ENCODE results near the gene MS4A10.

DNA sequence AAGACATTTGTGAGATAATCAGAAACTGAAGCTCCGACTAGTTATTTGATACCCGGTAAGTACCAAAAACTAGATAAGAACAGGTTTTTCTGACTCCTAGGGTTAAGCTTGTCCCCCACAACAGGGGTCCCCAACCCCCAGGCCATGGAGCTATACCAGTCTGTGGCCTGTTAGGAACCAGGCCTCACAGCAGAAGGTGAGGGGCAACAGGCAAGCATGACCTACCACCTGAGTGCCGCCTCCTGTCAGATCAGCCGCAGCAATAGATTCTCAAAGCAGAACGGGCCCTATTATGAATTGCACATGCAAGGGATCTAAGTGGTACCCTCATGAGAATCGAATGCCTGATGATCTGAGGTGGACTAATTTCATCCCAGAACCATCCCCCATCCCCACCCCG, 1.2 kb upstream of the MS4A10 start:
- TF ChIP-seq, protein P1, sequence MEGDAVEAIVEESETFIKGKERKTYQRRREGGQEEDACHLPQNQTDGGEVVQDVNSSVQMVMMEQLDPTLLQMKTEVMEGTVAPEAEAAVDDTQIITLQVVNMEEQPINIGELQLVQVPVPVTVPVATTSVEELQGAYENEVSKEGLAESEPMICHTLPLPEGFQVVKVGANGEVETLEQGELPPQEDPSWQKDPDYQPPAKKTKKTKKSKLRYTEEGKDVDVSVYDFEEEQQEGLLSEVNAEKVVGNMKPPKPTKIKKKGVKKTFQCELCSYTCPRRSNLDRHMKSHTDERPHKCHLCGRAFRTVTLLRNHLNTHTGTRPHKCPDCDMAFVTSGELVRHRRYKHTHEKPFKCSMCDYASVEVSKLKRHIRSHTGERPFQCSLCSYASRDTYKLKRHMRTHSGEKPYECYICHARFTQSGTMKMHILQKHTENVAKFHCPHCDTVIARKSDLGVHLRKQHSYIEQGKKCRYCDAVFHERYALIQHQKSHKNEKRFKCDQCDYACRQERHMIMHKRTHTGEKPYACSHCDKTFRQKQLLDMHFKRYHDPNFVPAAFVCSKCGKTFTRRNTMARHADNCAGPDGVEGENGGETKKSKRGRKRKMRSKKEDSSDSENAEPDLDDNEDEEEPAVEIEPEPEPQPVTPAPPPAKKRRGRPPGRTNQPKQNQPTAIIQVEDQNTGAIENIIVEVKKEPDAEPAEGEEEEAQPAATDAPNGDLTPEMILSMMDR (conservative IDR thresholded peaks at IDR 0.05; ENCODE audit: low read depth, low read length) = no peak
- TF ChIP-seq EZH2 (IDR thresholded peaks at IDR 0.05; ENCODE audit: low read length, unreplicated experiment) (no peak), EZH2phosphoT487 (IDR thresholded peaks at IDR 0.05; ENCODE audit: borderline replicate concordance, low read length) (no peak)

Measured in PC-3 (cell line).